ENCODE data around the gene PLCH2. TPM values are rescaled to one million over a fixed set of nuclear protein-coding genes. Genes with fewer than 3 reads are reported as not detected.

PLCH2 gene
- total and polyA plus RNA-seq, 2 of the 13 experiments (the other 11 are each of a cell fraction or from before 2014, with no cell fraction given), result 0.15 to 0.67 TPM

- in situ Hi-C loops (cut with HindIII; ENCODE audit: extremely low pct_ligation_motif_present, low pct_unique_long_range_greater_than_20kb), result no loop called here
- FAIRE-seq, result no peak
- Histone ChIP-seq H4K20me1 (ENCODE audit: insufficient read depth, low read length) (no peaks in the 10 kb centered on the region), H3K4me3 (replicated peaks in 1 of 3; ENCODE audit: insufficient read depth in 1 of 3, low read depth in 2 of 3, low read length in 3 of 3) (no peak overlapping the region), H3K27me3 (ENCODE audit: control insufficient read depth in 1 of 2, insufficient read depth in 2 of 2, low read length in 2 of 2) (peaks cover 9 to 39% of the 10 kb centered on the region in 2 experiments; a peak in 4 of 5 replicates), H3K9ac (ENCODE audit: insufficient read depth, low read depth, low read length) (no peak overlapping the region), H3K27ac (ENCODE audit: extremely low read length, insufficient read depth, low read length) (no peak overlapping the region), H3K79me2 (ENCODE audit: insufficient read depth, low read length) (no peaks in the 10 kb centered on the region), H3K4me1 (ENCODE audit: insufficient read depth, low read length) (peaks cover 11% of the 10 kb centered on the region; the same call in 1 of the 2 replicates), H3K4me2 (ENCODE audit: low read depth, low read length) (no peak overlapping the region), H3K9me3 (ENCODE audit: low read length) (no peaks in the 10 kb centered on the region), H3K36me3 (replicated peaks in 1 of 2; ENCODE audit: control insufficient read depth in 1 of 2, insufficient read depth in 2 of 2, low read length in 2 of 2) (no peaks in the 10 kb centered on the region), H2AFZ (ENCODE audit: low read length) (no peak overlapping the region)
- WGBS (ENCODE audit: low lambda C conversion rate), result 38% methylated on average over 9 of the region's 12 CpGs
- DNase-seq (ENCODE audit: low spot score), result no peak
- TF ChIP-seq NAIF1 (CRISPR knock-in tag; IDR thresholded peaks at IDR 0.05; ENCODE audit: borderline replicate concordance) (no peak), MNT (IDR thresholded peaks at IDR 0.05) (peak; percentile 81)
- ChIA-PET CTCF (ENCODE audit: low intra/inter-chr PET ratio, low total read pairs) (no interaction called here), POLR2A (interaction anchor here (0.8 kb wide), 1 partner anchor 65 kb away, joined by 3 read pairs; no protein-coding TSS in a partner anchor)
- BruUV-seq (replicated peaks), result no TSS peak
- intact Hi-C loops (cut with micrococcal nuclease; ENCODE audit: unreplicated experiment), result no loop called here
- ATAC-seq, result no peak
Observed at GRCh38 chr1:2480986-2481364, 4.9 kb downstream of the PLCH2 start.

GRCh38 chr1:2481885-2482284 is 5.8 kb downstream of the PLCH2 start:
- CTCF ChIA-PET (ENCODE audit: low intra/inter-chr PET ratio, low total read pairs), result no interaction called here
- POLR2A ChIA-PET, result no interaction called here
- FAIRE-seq, result no peak
- TF ChIP-seq SAP130 (CRISPR knock-in tag; IDR thresholded peaks at IDR 0.05; ENCODE audit: low read depth), result no peak
- no peak for TF ChIP-seq ZNF703 (CRISPR knock-in tag; IDR thresholded peaks at IDR 0.05; ENCODE audit: borderline replicate concordance)
- no peak for TF ChIP-seq ZNF512B (CRISPR knock-in tag; IDR thresholded peaks at IDR 0.05; ENCODE audit: borderline replicate concordance)
- TF ChIP-seq GTF2F1 (IDR thresholded peaks at IDR 0.05; ENCODE audit: low read length), result no peak
- no peak for TF ChIP-seq MTF1 (CRISPR knock-in tag; IDR thresholded peaks at IDR 0.05)
- no peak for TF ChIP-seq ZBTB8A (CRISPR knock-in tag; IDR thresholded peaks at IDR 0.05; ENCODE audit: borderline replicate concordance, low read depth)
- no peak for TF ChIP-seq SNAPC5 (CRISPR knock-in tag; IDR thresholded peaks at IDR 0.05; ENCODE audit: borderline replicate concordance)
- no peak for TF ChIP-seq ZNF766 (CRISPR knock-in tag; IDR thresholded peaks at IDR 0.05; ENCODE audit: borderline replicate concordance)
- no peak for TF ChIP-seq KDM4B (CRISPR knock-in tag; IDR thresholded peaks at IDR 0.05)
- no peak for TF ChIP-seq ZNF556 (CRISPR knock-in tag; IDR thresholded peaks at IDR 0.05; ENCODE audit: borderline replicate concordance)
- TF ChIP-seq ZNF713 (CRISPR knock-in tag; IDR thresholded peaks at IDR 0.05), result no peak
- no peak for TF ChIP-seq ZNF460 (CRISPR knock-in tag; IDR thresholded peaks at IDR 0.05; ENCODE audit: borderline replicate concordance)
- TF ChIP-seq GFI1 (CRISPR knock-in tag; IDR thresholded peaks at IDR 0.05; ENCODE audit: borderline replicate concordance), result no peak
- no peak for TF ChIP-seq GATA4 (IDR thresholded peaks at IDR 0.05; ENCODE audit: borderline replicate concordance, low read depth)

More at GRCh38 chr1:2481885-2482284, 5.8 kb downstream of the PLCH2 start:
- H3K4me3 ChIP-seq (replicated peaks in 1 of 3; ENCODE audit: insufficient read depth in 1 of 3, low read depth in 2 of 3, low read length in 3 of 3), result no peak overlapping the region
- H2AFZ ChIP-seq (ENCODE audit: low read length), result no peak overlapping the region
- in situ Hi-C loops (cut with HindIII; ENCODE audit: extremely low pct_ligation_motif_present, low pct_unique_long_range_greater_than_20kb) (no loop called here), intact Hi-C loops (cut with micrococcal nuclease; ENCODE audit: unreplicated experiment) (no loop called here)
- 22% methylated on average over 2 of the region's 10 CpGs for WGBS (ENCODE audit: low lambda C conversion rate)
- peaks cover 6 to 33% of the 10 kb centered on the region in 2 experiments; a peak in 4 of 5 replicates for H3K27me3 ChIP-seq (ENCODE audit: control insufficient read depth in 1 of 2, insufficient read depth in 2 of 2, low read length in 2 of 2)
- no peak for ATAC-seq
- no peak overlapping the region for H3K9ac ChIP-seq (ENCODE audit: insufficient read depth, low read depth, low read length)
- no peak overlapping the region for H3K4me2 ChIP-seq (ENCODE audit: low read depth, low read length)
- DNase-seq (ENCODE audit: low spot score), result no peak
- no peaks in the 10 kb centered on the region for H4K20me1 ChIP-seq (ENCODE audit: insufficient read depth, low read length)
- peaks cover 11% of the 10 kb centered on the region; the same call in 1 of the 2 replicates for H3K4me1 ChIP-seq (ENCODE audit: insufficient read depth, low read length)
- H3K27ac ChIP-seq (ENCODE audit: extremely low read length, insufficient read depth, low read length), result no peak overlapping the region
- H3K9me3 ChIP-seq (ENCODE audit: low read length), result no peaks in the 10 kb centered on the region
- no TSS peak for BruUV-seq (replicated peaks)
- no peaks in the 10 kb centered on the region for H3K36me3 ChIP-seq (replicated peaks in 1 of 2; ENCODE audit: control insufficient read depth in 1 of 2, insufficient read depth in 2 of 2, low read length in 2 of 2)
- no peaks in the 10 kb centered on the region for H3K79me2 ChIP-seq (ENCODE audit: insufficient read depth, low read length)

Measured in HepG2 (cell line).